GM21423 (cell line): ENCODE data around the gene DYRK2.

ENCODE experiments used
- ATAC-seq: cut with Tn5 transposase; IDR thresholded peaks from one replicate; pipeline ENCODE4 v1.9.1; 2021; ENCODE audit warnings: mild to moderate bottlenecking, moderate library complexity; ENCODE audit not compliant: unreplicated experiment

The DYRK2 gene

DNA sequence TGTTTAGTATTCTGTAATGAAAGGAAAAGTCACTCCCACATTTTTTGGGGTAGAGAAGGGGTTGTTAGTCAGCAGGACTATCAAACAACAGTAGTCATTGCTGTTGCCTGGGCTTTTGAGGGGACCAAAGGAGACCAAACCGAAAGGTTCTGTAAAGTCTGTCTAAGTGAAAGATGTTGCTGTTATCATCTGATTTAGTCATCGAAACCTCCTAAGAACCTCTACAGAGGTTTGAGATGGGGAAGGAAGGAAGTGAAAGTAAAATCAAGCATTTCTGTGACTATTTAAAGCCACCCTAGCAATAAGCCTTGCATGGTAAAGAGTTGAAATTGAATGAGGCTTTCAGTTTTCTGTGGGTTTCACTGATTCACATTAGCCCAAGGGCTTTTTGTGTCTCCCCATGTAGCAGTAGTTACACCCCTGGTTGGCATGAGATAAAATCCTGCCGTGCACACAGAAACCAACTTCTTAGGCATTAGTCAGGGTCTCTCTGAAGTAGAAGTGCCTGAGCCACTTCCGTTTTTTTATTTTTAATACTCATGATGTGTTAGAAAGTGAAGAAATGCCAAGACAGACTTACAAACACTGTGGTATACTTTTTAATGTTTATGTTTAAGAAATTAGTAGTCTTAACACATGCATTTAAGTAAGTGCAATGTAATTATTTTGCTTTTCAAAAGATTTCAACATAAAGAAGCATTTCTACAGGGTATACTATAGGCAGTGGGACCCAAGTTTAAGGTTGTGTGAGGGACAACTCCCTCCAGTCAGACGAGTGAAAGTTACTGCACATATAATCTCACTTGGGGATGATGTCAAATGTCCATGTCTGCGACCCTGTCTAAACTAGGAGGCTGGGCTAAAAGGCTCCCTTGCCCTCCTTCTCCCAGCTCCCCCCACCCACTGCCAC, 50.4 kb downstream of the DYRK2 start:
- peak; percentile 95 for ATAC-seq

DNA sequence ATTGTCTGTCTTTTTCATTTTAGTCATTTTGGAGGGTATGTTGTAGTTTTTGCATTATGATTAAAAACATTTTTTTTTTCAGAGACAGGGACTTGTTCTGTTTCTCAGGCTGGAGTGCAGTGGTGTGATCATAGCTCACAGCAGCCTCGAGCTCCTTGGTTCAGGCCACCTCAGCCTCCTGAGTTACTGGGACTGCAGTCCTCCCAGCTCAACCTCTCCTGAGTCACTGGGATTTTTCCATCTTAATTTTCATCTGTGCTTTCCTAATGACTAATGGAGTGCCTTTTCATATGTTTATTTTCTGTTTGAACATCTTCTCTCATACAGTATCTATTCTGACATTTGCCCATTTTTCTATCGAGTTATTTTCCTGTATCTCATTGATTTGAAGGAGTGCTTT, 52.6 kb downstream of the DYRK2 start:
- no peak for ATAC-seq

DNA sequence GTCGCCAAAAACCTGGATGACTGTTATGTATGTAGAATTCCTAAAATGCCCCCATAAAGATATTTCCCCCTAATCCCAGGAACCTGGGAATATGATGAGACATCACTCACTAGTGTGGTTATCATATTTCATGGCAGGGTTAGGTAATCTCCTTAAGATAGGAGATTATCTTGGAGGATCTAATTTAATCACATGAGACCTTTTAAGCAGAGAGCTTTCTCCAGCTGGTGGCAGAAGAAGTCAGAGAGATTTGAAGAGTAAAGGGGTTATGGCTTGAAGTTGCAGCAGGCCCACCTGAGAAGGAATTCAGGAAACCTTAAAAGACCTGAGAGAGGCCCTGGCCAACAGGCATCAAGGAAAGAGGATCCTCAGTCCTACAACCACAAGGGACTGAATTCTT, 53.6 kb downstream of the DYRK2 start:
- no peak for ATAC-seq

DNA sequence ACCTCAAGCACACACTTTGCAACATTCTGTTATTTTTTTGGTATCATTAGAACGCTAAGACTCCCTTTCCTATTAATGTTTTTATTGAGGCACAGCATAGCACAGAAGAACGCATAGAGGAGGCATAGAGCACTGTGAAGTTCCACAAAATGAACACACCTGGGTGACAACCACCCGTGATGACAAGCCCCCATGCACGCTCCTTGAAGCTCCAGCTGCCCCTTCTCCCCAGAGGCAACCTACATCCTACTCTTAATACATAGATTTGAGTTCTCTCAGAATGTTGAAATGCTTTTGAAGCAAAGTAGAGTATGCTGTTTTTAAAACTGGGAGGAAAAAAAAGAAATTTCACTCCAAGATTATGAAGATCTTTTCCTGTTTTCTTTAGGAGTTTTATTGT, 55.5 kb downstream of the DYRK2 start:
- no peak for ATAC-seq

DNA sequence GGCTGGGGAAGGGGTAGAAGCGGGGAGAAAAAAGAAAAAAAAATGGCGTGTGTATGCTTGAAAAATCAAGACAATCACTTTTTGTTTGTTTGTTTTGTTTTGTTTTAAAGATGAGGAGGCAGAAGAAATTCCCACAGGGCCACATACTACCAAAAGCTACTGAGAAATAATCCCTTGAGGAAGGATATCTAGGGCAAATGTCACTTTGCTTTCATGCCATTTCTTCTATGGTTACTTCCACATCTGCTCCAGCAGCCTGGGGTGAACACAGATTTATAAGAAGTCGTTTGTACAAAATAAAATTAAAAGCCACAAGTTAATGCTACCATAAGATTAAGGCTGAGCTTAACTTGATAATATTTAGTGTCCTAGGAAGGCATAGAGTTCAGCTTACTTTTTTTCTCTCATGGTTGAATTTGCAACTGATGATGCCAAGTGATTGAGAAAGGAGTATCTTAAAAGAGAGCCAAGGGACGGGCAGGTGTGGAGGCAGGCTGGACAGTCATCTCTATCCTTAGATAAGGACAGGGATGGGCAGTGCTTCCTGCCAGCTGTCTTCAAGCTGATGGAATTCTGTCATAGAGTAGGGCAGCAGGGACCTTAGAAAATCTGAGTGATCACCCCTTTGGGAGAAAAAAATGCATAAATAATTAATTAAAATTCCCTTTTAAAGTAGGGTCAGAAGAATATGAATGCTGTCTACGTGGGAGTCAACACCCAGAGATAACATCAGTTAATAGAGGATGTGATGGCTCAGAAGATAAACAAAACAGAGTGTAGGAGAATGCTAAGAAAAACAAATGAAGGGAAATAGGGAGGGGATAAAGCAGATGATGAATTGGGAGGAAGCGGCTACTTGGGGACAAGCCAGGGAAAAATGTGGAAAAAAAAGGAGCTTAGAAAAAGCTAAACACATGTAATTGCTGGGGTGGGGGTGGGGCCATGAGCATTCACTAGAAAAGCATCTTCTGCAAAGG, 57.1 kb downstream of the DYRK2 start:
- ATAC-seq: no peak

DNA sequence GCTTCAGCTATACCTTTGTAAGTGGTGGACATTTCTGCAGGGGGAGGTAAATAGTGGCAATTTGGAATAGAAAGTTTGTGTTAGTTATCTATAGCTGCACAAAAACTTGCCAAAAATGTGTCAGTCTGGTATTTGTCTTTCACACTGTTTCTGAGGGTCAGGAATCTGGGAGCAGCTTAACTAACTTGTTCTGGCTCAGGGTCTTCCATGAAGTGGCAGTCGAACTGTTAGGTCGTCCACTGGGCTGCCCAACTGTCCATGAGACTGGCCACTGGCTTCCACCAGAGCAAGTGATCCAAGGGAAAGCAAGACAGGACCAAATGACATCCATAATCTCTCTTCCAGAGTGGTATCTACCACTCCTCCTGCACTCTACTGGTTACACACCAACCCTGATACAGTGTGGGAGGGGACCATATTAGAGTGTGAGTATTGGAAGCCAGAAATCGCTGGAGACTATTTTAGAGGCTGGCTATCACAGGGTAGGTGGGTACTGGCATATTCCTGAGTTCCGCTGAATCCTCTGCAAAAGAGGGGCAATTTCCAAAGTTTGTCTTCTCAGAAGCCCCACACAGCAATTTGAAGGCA, 60.9 kb downstream of the DYRK2 start:
- no peak for ATAC-seq

DNA sequence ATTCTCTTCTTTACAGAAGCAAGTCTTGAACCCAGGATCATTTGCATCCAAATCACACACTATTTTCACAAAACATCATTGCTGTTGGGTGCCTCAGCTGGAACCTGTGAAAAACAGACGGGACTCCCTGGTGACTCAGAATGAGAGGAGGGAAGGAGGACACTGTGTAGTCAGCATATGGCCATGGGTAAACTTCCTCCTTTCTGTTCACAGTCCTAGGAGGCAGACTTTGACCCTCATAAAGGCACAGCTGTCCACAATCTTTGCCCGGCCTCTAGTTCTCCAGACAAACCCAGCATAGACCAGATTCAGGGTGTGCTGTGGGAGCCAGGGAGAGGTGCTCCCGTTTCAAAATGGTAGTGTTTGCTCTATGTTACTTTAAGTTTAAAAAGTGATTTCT, 62.0 kb downstream of the DYRK2 start:
- peak; percentile 91 for ATAC-seq

DNA sequence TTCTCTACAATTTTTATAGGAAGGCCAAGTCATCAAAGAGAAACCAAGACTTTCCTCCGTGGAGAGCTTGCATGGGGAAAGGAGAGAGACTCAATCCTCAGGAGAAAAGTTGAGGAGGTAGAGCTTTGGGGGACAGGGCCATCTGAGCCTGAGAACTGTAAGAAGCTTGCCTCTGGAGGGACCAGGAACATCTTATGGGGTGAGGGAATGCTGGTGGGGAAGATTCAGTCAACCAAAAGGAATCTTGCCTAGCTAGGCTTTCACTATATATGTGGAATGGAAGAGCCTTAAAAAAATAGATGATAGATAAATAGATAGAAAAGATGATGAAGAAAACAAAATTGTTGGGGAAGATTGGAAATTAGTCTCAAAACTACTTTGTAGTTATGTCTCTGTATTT, 63.5 kb downstream of the DYRK2 start:
- no peak for ATAC-seq

DNA sequence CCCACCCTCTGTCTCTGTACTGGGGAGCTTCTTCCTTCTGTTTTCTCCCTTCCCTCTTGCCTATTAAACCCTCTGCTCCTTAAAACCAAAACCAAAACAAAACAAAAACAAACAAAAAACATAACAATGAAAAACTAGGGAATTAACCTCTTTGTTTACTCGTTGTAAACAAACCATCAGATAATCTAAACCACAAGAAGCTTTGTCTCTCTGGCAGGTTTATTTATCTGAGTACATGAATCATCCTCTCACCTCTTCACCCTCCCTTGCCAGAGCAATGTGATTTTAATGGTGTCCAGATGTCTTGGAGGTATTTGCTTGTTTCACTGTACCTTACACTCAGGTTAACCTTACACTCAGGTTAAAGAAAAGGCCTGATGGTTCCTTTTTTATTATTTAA, 66.1 kb downstream of the DYRK2 start:
- no peak for ATAC-seq
